Activated B cell treated with CpG ODN at 0.5 μM for 24 hours (primary cell): ENCODE results near the gene DMKN. TPM values are rescaled to one million over a fixed set of nuclear protein-coding genes. Genes with fewer than 3 reads are reported as not detected.
A peak's percentile ranks its signal among the peaks of the same experiment; 100 is the strongest.
"Not testable (repeated sequence)": the region's sequence is repeated elsewhere in the genome, so short reads cannot be mapped to it uniquely, and the experiment has no call there.

Source experiments
- ATAC-seq: fragments of 200-7000 bp; cut with Tn5 transposase; one replicate; pipeline ENCODE4 v1.10.0; 2021; ENCODE audit warnings: low read depth, mild to moderate bottlenecking, moderate library complexity
- CTCF ChIA-PET: fragments of 350-600 bp; sonication (Branson Sonifier 250); formaldehyde crosslinking; loops from one replicate; lab custom pipeline; 2021; ENCODE audit warnings: antibody characterized with exemption; lab: Charles Lee
- POLR2A ChIA-PET: fragments of 350-600 bp; sonication (Branson Sonifier 250); formaldehyde crosslinking; loops from one replicate; lab custom pipeline; 2021; ENCODE audit warnings: antibody characterized with exemption; lab: Charles Lee
- DNase-seq: peaks from one replicate; pipeline ENCODE4 v3.0.0; 2022
- H3K27ac Mint-ChIP-seq: one replicate; pipeline ENCODE4 v1.8.0; 2020; ENCODE audit warnings: mixed read lengths
- H3K27me3 Mint-ChIP-seq: one replicate; pipeline ENCODE4 v1.8.0; 2021; ENCODE audit warnings: mixed read lengths
- H3K36me3 Mint-ChIP-seq: one replicate; pipeline ENCODE4 v1.8.0; 2021; ENCODE audit warnings: low read depth, mixed read lengths
- H3K4me1 Mint-ChIP-seq: one replicate; pipeline ENCODE4 v1.8.0; 2021; ENCODE audit warnings: mixed read lengths
- H3K4me3 Mint-ChIP-seq: one replicate; pipeline ENCODE4 v1.8.0; 2020; ENCODE audit warnings: mild to moderate bottlenecking, mixed read lengths
- H3K9me3 Mint-ChIP-seq: one replicate; pipeline ENCODE4 v1.8.0; 2020; ENCODE audit warnings: mixed read lengths
- CTCF ChIP-seq: fragments of 200-600 bp; IDR thresholded peaks from one replicate; pipeline ENCODE4 v1.8.0; 2022; ENCODE audit warnings: antibody characterized with exemption, mild to moderate bottlenecking
- intact Hi-C: fragments of 100-400 bp; cut with micrococcal nuclease; formaldehyde crosslinking; loops from one replicate; pipeline ENCODE4 v1.15.1; 2024
- total RNA-seq: library from RNA; stranded (reverse); gene quantifications from 2 replicates; pipeline ENCODE4 v1.2.3, GENCODE V29; 2022

DMKN gene
- total RNA-seq, 1 donor from 2014 or later = 1.5 TPM

- Mint-ChIP-seq H3K36me3 (no peaks in the 10 kb centered on the region), H3K27me3 (no peaks in the 10 kb centered on the region), H3K4me1 (peaks cover 14% of the 10 kb centered on the region), H3K9me3 (no peaks in the 10 kb centered on the region), H3K4me3 (no peak overlapping the region), H3K27ac (no peak overlapping the region)
- CTCF ChIA-PET = interaction anchor here (0.8 to 5.3 kb wide), 20 partner anchors 9 to 314 kb away, joined by 3 to 99 read pairs (median 4); partner anchors contain the start of genes CD22, FFAR1, FFAR3 and FXYD5
- POLR2A ChIA-PET = interaction anchor here (0.6 to 1.7 kb wide), 9 partner anchors 10 to 200 kb away, joined by 3 to 8 read pairs (median 4); partner anchors contain the start of genes FFAR1 and USF2
- intact Hi-C loops = loop anchor here (1.0 to 10.0 kb wide), 8 partner anchors 27 to 404 kb away; no protein-coding TSS in a partner anchor
- peak; percentile 100 for ATAC-seq
- peak; percentile 51 for DNase-seq
- TF ChIP-seq CTCF = peak; percentile 39
Observed at GRCh38 chr19:35468637-35469036, 44.8 kb downstream of the DMKN start.

- DNase-seq (no peak), ATAC-seq (no peak)
- Mint-ChIP-seq H3K27me3 (no peaks in the 10 kb centered on the region), H3K9me3 (no peaks in the 10 kb centered on the region), H3K4me3 (no peak overlapping the region), H3K27ac (no peak overlapping the region), H3K4me1 (peaks cover 34% of the 10 kb centered on the region), H3K36me3 (no peaks in the 10 kb centered on the region)
- intact Hi-C loops = loop anchor here (5.0 to 10.0 kb wide), 2 partner anchors 59 to 401 kb away; no protein-coding TSS in a partner anchor
- no peak for TF ChIP-seq CTCF
- CTCF ChIA-PET = interaction anchor here (0.9 to 1.3 kb wide), 4 partner anchors 9 to 117 kb away, joined by 3 to 4 read pairs (median 4); no protein-coding TSS in a partner anchor
- POLR2A ChIA-PET = interaction anchor here (0.6 to 4.9 kb wide), 3 partner anchors 118 to 194 kb away, joined by 4 to 76 read pairs (median 4); partner anchors contain the start of gene FFAR1
Observed at GRCh38 chr19:35466259-35466658, 47.2 kb downstream of the DMKN start.

GRCh38 chr19:35462956-35463355 lies 50.5 kb downstream of the DMKN start:
- intact Hi-C loops = loop anchor here (1.0 to 10.0 kb wide), 5 partner anchors 116 to 398 kb away; partner anchors contain the start of genes FFAR1 and FXYD7
- H3K9me3 Mint-ChIP-seq, H3K36me3 Mint-ChIP-seq, ATAC-seq, H3K27me3 Mint-ChIP-seq, DNase-seq: not testable (repeated sequence)
- POLR2A ChIA-PET = interaction anchor here (0.6 to 4.9 kb wide), 18 partner anchors 10 to 257 kb away, joined by 3 to 76 read pairs (median 6); partner anchors contain the start of genes CD22 and FFAR1
- CTCF ChIA-PET = interaction anchor here (0.6 to 2.5 kb wide), 9 partner anchors 32 to 321 kb away, joined by 3 to 30 read pairs (median 3); partner anchors contain the start of gene FFAR3
- Mint-ChIP-seq H3K4me1 (peaks cover 62% of the 10 kb centered on the region), H3K4me3 (peak overlapping the region; percentile 76), H3K27ac (peak overlapping the region; percentile 85)

GRCh38 chr19:35462476-35462953 lies 50.9 kb downstream of the DMKN start:
- H3K36me3 Mint-ChIP-seq = no peaks in the 10 kb centered on the region
- H3K27ac Mint-ChIP-seq = peak overlapping the region; percentile 85
- ChIA-PET CTCF (interaction anchor here (0.7 to 2.5 kb wide), 11 partner anchors 11 to 321 kb away, joined by 3 to 30 read pairs (median 3); partner anchors contain the start of gene FFAR3), POLR2A (interaction anchor here (0.6 to 4.9 kb wide), 19 partner anchors 10 to 256 kb away, joined by 3 to 76 read pairs (median 4); partner anchors contain the start of genes CD22 and FFAR1)
- no peak for TF ChIP-seq CTCF
- H3K4me1 Mint-ChIP-seq = peaks cover 64% of the 10 kb centered on the region
- H3K27me3 Mint-ChIP-seq = no peaks in the 10 kb centered on the region
- no peaks in the 10 kb centered on the region for H3K9me3 Mint-ChIP-seq
- intact Hi-C loops = loop anchor here (1.0 to 10.0 kb wide), 5 partner anchors 115 to 398 kb away; partner anchors contain the start of genes FFAR1 and FXYD7
- ATAC-seq (peak; percentile 76), DNase-seq (peak; percentile 35)
- peak overlapping the region; percentile 76 for H3K4me3 Mint-ChIP-seq

GRCh38 chr19:35461788-35462187 lies 51.7 kb downstream of the DMKN start:
- H3K27ac Mint-ChIP-seq, H3K4me3 Mint-ChIP-seq, H3K27me3 Mint-ChIP-seq, ATAC-seq, H3K36me3 Mint-ChIP-seq, H3K9me3 Mint-ChIP-seq, DNase-seq: not testable (repeated sequence)
- intact Hi-C loops = loop anchor here (1.0 to 10.0 kb wide), 5 partner anchors 114 to 397 kb away; partner anchors contain the start of genes FFAR1 and FXYD7
- POLR2A ChIA-PET = interaction anchor here (0.6 to 4.9 kb wide), 12 partner anchors 13 to 256 kb away, joined by 3 to 76 read pairs (median 7); partner anchors contain the start of genes CD22 and FFAR1
- CTCF ChIA-PET = interaction anchor here (1.3 to 2.5 kb wide), 5 partner anchors 34 to 320 kb away, joined by 3 to 30 read pairs (median 5); no protein-coding TSS in a partner anchor
- H3K4me1 Mint-ChIP-seq = peaks cover 72% of the 10 kb centered on the region
